ENCODE measurements around the gene SMG6.

SMG6 gene

GRCh38 chr17:2283302-2283701 lies 20.3 kb downstream of the SMG6 start:
- TF ChIP-seq CTCF (IDR thresholded peaks at IDR 0.05; ENCODE audit: insufficient read depth, low read length, poor library complexity, severe bottlenecking): no peak
- peaks cover 20% of the 10 kb centered on the region for H3K36me3 ChIP-seq (ENCODE audit: control insufficient read depth, insufficient read depth, low read length)
- no peak overlapping the region for H3K4me3 ChIP-seq (replicated peaks; ENCODE audit: low read depth, low read length)
- no peaks in the 10 kb centered on the region for H3K27me3 ChIP-seq (replicated peaks; ENCODE audit: control insufficient read depth, insufficient read depth, low read length)
- no peak for DNase-seq (ENCODE audit: extremely low read depth, insufficient read length)

GRCh38 chr17:2282297-2282873 lies 21.2 kb downstream of the SMG6 start:
- no peak for DNase-seq (ENCODE audit: extremely low read depth, insufficient read length)
- H3K4me3 ChIP-seq (replicated peaks; ENCODE audit: low read depth, low read length): no peak overlapping the region
- peak; percentile 51 for TF ChIP-seq CTCF (IDR thresholded peaks at IDR 0.05; ENCODE audit: insufficient read depth, low read length, poor library complexity, severe bottlenecking)
- H3K36me3 ChIP-seq (ENCODE audit: control insufficient read depth, insufficient read depth, low read length): peaks cover 19% of the 10 kb centered on the region
- no peaks in the 10 kb centered on the region for H3K27me3 ChIP-seq (replicated peaks; ENCODE audit: control insufficient read depth, insufficient read depth, low read length)

GRCh38 chr17:2279707-2280106 lies 23.9 kb downstream of the SMG6 start:
- TF ChIP-seq CTCF (IDR thresholded peaks at IDR 0.05; ENCODE audit: insufficient read depth, low read length, poor library complexity, severe bottlenecking): no peak
- no peak overlapping the region for H3K4me3 ChIP-seq (replicated peaks; ENCODE audit: low read depth, low read length)
- DNase-seq (ENCODE audit: extremely low read depth, insufficient read length): no peak
- H3K27me3 ChIP-seq (replicated peaks; ENCODE audit: control insufficient read depth, insufficient read depth, low read length): no peaks in the 10 kb centered on the region
- H3K36me3 ChIP-seq (ENCODE audit: control insufficient read depth, insufficient read depth, low read length): peaks cover 19% of the 10 kb centered on the region

GRCh38 chr17:2277429-2278170 lies 26.0 kb downstream of the SMG6 start:
- DNase-seq (ENCODE audit: extremely low read depth, insufficient read length): no peak
- Histone ChIP-seq H3K27me3 (replicated peaks; ENCODE audit: control insufficient read depth, insufficient read depth, low read length) (no peaks in the 10 kb centered on the region), H3K4me3 (replicated peaks; ENCODE audit: low read depth, low read length) (no peak overlapping the region), H3K36me3 (ENCODE audit: control insufficient read depth, insufficient read depth, low read length) (peaks cover 14% of the 10 kb centered on the region)
- no peak for TF ChIP-seq CTCF (IDR thresholded peaks at IDR 0.05; ENCODE audit: insufficient read depth, low read length, poor library complexity, severe bottlenecking)

GRCh38 chr17:2275722-2276121 lies 27.9 kb downstream of the SMG6 start:
- H3K4me3 ChIP-seq (replicated peaks; ENCODE audit: low read depth, low read length): no peak overlapping the region
- DNase-seq (ENCODE audit: extremely low read depth, insufficient read length): no peak
- peaks cover 3% of the 10 kb centered on the region for H3K36me3 ChIP-seq (ENCODE audit: control insufficient read depth, insufficient read depth, low read length)
- H3K27me3 ChIP-seq (replicated peaks; ENCODE audit: control insufficient read depth, insufficient read depth, low read length): no peaks in the 10 kb centered on the region
- TF ChIP-seq CTCF (IDR thresholded peaks at IDR 0.05; ENCODE audit: insufficient read depth, low read length, poor library complexity, severe bottlenecking): no peak
